ENCODE results near the gene DPP6.
"Not testable (repeated sequence)": the region's sequence is repeated elsewhere in the genome, so short reads cannot be mapped to it uniquely, and the experiment has no call there.

DPP6 gene

DNA sequence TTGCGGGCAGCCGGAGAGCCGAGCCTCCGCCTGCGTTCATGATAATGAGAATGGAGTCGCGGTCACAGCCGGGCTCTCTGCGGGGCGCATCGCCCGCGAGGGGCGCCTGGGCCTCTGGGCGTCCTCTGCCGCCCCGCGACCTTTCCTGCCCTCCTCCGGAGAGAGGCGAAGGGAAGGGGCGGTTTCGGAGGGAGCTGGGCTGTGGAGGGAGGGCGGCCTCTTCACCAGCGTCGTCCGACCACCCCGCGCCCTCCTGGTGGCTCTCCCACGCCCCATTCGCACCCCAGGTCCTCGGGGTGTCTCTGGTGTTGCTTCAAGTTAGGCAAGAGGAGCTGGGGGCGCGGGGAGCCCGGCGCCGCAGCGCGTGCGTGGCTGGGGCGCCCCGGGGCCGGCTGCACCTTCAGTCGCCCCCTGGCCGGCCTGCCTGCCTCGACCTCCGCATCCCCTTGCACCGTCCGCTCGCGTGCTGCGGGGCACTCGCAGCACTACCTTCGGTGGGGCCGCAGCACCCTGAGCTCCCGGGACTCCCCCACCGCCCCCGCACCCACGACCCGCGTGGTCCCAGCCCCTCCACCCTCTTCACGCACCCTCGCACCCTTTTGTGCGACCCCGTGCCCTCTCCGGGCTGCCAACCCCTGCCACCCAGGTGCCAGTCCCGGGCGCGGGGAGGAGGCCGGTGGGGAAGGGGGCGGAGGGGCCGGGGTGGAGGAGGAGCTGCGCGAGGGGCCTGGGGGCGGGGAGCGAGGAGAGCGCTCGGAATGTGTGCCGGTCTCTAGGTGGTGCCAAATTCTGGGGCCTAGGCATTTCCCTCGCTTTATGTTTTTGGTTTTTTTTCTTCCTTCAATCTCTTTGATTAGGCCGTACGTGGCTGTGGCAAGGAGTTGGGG lies at the start of gene DPP6:
Gene DPP6 (plus strand): TSS at position 756 of the 887 bp plus-strand sequence.
- in situ Hi-C loops (cut with HindIII; ENCODE audit: low sequenced_read_pairs) = not testable (repeated sequence)

DNA sequence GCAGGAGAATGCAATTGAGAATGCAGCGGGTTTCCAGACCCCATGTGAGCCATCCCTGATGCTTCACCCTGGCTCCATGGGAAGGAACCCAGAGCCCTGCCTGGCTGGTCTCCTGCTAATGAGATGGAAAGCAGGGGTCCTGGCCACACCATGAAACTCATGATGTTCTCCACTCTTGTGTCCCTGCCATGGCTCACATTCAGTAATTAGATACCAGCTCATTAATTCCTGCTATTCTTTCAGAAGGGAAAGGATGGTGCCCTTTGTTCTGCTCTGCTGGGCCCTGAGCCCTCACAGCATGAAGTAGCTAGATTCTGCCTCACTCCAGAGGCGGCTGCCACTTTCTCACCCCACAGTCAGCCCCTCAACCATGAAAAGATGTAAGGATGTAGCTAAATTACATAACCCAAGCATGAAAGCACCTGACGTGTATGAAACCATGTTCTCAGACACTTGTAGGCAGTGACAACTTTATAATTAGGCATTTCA lies 42.7 kb upstream of the DPP6 start:
- in situ Hi-C loops (cut with HindIII; ENCODE audit: low sequenced_read_pairs) = not testable (repeated sequence)

DNA sequence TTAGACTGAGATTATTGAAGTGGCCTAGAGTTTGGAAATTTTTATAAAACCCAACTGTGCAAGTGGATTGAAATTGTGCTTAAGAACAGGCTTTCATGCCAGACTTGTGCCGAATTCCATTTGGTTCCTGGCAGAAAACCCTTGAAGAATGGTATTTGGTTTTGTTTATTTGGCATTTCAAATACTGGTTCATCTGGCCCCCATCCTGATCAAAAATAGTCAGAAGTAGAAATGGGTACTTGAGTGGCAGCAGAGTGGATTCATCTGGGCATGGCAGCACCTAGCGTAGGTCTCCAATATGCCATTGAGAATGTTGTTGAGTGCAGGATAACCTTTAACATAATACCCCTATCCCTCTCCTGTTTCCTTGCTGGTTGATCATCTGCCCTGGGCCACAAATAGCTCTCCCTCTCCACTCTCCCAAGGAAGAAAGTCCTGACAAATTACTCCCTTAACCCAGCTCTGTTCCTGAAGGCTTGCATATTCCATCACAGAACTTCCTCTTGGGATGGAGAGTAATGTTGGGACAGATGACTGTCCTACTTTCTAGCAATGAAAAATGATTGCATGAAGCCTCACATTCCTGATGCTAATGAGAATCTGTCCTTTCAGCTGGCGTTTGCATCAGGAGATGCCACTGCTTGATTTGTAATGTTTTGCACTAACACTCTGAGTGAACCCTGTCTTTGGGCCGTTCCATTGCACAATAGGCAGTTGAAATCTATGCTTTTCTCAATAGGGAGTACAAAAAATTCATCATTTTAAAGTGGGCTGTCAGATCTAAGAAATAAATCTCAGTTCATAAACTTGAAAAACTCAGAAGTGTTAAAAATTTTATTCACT lies 41.3 kb upstream of the DPP6 start:
- in situ Hi-C loops (cut with HindIII; ENCODE audit: low sequenced_read_pairs) = not testable (repeated sequence)

DNA sequence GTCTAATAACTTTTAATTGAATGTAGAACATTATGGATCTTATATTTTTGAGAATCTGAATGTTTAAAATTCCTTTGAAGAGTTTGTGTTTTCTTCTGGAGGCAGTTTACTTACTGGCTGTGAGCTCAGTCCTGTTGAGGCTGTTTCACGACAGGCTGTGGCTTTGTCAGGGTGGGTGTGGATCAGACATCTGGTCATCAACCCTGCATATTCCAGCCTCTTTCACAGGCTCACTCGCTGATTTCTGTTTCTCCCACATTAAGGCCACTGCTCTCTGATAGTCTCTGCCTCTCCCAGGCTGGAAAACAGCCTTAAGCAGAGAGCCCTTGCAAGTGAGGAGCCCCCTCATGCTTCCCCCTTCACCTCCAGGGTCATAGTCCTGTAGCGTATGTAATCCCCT lies 39.4 kb upstream of the DPP6 start:
- in situ Hi-C loops (cut with HindIII; ENCODE audit: low sequenced_read_pairs) = not testable (repeated sequence)

DNA sequence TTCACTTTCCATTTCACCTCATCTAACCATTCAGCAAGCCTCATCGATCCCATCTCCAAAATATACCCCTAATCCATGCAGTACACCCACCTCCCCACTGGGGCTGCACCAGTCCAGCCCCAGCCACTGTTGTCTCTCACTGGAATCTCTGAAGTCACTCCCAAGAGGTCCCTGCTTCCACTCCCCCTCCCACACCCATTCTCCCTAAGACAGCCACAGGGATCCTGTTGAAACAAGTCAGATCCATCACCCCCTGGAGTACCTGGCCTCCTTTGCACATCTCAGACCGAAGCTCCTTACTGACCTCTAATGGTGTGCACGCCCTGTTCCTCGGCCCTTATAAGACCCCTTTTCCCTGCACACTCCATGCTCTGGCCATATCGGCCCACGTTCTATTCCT lies 36.6 kb upstream of the DPP6 start:
- in situ Hi-C loops (cut with HindIII; ENCODE audit: low sequenced_read_pairs) = not testable (repeated sequence)

DNA sequence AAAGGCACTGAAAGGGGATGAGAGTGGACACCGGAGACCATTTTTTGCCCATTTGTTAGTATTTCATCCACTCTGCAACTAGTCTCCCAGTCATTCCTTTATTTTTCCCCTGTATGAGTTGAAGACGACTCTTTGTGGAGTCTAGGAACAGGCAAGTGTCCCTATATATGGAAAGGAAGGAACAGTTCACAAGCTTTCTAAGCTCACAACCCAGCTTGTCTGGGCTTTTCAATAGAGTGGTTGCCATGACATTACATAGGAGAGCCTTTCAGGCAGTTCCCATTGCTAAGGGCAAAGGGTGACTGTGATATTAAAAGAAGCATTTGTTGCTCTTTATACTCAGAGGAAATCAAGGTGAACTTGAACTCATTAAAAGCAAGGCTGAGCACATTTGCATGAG lies 33.8 kb upstream of the DPP6 start:
- in situ Hi-C loops (cut with HindIII; ENCODE audit: low sequenced_read_pairs) = not testable (repeated sequence)

DNA sequence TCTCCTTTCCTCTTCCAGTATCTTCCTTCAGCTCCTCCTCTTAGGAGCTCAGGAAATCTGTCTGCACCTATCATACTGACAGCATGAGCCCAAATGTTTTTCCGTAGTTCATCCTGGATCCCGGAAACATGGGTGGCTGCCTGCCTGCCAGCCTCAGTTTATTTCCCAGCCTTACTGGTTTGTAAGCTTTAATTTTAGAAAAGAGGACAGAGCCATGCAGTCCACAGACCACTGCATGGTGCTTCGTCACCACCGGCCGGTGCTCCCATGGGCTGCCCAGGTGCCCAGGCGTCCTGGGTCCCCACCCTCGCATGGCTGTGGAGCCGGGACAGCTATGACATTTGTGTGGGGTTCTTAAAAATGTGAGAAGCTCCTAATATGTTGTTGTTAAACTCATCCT lies 24.4 kb upstream of the DPP6 start:
- in situ Hi-C loops (cut with HindIII; ENCODE audit: low sequenced_read_pairs) = not testable (repeated sequence)

DNA sequence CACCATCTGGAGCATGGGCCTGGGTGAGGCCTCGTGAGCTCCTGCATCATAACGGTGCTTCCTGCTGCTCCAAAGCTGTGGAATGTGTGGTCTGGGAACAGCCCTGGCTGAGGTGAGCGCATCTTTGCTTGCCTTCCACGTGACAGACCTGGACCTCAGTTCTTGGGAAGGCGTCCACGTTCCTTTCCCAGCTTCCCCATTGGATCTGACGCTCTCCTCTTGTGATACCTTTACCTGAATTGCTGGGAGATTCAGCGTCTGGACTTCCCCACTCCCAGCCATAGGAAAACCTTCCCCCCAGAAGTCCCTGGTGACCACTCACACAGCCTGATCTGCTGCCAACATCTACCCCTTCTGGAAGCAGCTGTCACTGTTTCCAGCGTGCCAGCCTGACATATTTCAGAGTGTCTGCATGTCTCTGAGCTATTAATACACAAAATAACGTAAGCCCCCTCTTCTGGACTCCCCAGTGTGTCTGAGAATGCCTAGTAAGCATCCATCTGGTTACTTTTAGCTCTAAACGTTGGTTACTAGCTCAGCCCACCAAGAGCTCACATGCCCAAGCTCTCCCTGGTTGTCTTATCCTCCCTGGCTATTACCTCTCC lies 21.6 kb upstream of the DPP6 start:
- in situ Hi-C loops (cut with HindIII; ENCODE audit: low sequenced_read_pairs) = not testable (repeated sequence)

DNA sequence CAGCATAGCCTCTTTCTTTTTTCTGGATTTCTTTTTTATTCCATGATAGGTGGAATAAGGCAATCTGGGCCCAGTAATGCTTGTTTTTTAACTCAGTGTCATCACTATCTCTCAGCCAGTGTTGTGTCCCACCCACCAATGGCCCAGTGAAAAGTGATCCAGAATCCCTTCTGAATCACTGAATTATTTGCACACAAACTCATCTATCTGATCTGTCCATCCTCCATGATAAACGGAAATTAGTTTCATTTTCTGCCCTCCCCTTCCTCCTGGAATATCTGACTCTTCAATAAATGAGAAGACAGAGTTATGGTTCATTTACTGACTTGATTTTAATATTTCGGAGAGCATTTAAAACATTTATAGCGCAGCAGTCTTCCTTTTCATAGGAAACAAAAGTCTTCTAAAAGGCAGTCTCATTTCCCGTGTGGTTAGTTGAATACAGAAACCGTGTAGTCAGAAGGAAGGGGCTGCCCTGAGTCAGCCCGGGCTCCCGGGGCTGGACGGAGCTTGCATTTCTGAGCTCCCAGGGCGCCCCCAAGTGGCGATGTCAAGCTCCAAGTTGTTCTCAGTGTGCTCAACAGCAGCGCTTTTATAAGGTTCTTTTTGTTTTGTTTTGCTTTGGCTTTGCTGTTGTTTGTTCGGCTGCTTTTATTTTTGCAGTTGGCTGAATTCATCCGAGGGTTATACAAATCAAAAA lies 12.6 kb upstream of the DPP6 start:
- in situ Hi-C loops (cut with HindIII; ENCODE audit: low sequenced_read_pairs) = not testable (repeated sequence)

DNA sequence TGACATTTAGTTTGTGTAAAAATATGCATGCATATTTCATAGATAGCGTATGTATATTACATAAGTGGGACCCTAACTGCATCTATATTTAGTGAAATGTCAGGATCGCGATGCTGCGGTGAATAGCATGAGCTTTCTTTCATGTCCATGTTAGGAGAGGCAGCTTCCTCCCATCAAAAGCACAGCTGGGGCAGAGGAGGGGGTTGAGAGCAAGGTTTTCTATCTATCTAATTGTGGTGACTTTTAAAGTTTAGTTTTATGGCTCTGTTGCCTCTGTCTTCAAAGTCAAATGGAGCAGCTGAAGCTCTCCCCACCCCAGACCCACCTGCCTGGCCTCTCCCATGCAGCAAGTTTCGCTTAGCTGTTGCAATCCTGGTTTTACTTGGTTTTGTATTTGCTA lies 1.8 kb upstream of the DPP6 start:
- in situ Hi-C loops (cut with HindIII; ENCODE audit: low sequenced_read_pairs) = not testable (repeated sequence)

DNA sequence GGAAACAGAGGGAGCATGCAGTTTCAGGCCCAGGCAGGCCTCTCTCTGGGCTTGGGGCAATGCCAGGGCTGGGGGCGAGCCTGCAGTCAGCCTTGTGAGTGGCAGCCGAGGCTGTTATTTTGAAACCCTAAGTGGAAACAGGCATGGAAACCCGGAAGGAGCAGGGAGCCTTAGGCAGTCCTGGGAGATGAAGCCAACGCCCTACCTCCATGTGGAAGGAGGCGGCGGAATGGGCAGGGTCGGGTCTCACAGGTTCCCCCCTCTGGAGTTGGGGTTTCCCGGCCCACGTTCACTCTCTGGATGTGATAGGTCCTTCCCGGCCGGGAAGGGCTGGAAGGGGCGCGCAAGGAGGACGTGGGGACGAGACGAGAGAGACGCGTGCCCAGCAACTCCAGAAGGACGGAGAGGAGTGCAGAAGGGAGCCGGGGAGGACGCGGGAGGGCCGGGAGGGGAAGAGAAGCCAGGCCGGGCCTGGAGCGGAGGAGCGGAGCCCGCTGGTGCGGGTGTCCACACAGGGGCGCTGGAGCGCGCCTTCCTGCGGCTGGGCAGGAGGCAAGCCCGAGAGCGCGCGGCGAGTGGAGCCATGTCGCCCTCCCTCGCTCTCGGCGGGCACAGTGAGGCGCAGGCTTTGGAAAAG lies 1.1 kb upstream of the DPP6 start:
- in situ Hi-C loops (cut with HindIII; ENCODE audit: low sequenced_read_pairs) = not testable (repeated sequence)

DNA sequence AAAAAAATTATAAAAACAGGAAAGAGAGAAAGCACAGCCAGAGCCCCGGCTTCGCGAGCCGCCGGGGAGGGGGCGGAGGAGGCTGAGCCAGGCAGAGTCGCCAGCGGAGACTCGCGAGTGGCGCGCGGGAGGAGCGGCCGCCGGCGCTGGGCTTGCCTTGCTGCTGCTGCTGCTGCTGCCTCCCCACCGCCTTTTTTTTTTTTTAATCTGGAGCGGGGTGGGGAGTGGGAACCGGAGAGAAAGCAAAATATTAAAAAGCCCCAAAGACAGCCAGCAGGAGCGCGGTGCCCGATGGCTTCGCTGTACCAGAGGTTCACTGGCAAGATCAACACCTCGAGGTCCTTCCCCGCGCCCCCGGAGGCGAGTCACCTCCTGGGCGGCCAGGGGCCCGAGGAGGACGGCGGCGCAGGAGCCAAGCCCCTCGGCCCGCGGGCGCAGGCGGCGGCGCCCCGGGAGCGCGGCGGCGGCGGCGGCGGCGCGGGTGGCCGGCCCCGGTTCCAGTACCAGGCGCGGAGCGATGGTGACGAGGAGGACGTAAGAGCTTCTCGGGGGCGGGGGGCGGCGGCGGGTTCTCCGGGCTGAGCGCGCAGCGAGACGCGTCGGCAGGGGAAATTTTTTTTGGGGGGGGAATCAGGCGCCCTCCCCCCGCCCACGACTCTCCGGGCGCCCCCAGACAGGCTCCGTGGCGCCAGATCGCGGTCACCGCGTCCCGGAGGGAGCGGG lies 493 bp downstream of the DPP6 start:
- in situ Hi-C loops (cut with HindIII; ENCODE audit: low sequenced_read_pairs) = not testable (repeated sequence)

DNA sequence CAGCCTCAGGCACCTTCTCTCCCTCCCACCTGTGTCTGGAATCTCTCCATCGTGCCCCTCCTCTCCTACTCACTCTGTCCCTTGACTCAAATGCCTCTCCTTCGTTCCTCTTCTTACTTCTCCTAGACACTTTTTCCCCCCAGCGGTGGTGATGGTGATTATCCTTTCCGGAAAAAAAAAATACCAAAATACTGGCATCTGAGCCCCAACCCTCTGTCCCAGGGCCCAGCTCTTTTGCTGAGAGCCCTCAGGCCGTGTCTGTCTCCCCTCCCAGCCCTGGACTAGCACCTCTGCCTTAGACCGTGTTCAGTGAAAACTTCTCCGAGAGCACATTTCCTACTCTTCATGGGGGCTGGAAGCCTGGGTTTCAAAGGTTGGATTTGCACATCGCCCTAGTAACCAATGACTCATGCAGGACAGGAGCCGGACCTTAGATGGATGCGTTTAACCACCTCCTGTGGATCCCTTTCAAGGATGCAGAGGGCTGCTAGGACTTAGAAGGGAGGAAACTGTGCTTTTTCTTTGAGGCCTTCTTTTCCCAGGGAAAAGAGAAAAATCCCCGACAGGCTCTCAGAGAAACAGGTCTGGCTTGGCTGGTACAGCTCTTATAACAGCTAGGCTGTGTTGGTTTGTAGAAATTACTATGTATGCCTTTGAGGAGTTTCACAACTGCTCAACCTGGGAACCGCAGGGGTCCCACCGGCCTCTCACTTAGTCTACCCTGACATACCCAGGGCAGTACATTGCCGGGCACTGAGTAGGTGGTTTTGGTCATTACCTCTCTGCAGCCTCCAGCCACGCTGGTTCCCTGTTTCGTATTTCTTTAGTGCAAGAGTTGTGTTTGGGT lies 1.5 kb downstream of the DPP6 start:
- in situ Hi-C loops (cut with HindIII; ENCODE audit: low sequenced_read_pairs) = not testable (repeated sequence)

DNA sequence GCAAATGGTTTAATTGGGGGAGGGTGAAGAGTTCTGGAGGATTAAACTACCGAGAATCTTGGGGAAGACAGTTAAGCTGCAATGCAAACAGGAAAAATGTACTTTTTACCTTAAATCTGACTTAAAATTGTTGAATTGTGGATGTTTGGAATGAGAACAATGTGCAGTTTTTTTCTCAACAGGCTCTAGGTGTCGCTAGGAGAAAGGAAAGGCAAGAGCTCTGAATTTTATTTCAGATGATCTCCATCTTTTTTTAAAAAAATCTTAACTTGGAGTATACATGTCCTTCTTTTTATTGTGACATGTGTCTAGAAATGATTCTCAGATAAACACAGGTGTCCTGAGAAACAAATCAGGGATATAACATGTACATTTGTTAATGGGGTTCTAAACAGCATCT lies 2.5 kb downstream of the DPP6 start:
- in situ Hi-C loops (cut with HindIII; ENCODE audit: low sequenced_read_pairs) = not testable (repeated sequence)

DNA sequence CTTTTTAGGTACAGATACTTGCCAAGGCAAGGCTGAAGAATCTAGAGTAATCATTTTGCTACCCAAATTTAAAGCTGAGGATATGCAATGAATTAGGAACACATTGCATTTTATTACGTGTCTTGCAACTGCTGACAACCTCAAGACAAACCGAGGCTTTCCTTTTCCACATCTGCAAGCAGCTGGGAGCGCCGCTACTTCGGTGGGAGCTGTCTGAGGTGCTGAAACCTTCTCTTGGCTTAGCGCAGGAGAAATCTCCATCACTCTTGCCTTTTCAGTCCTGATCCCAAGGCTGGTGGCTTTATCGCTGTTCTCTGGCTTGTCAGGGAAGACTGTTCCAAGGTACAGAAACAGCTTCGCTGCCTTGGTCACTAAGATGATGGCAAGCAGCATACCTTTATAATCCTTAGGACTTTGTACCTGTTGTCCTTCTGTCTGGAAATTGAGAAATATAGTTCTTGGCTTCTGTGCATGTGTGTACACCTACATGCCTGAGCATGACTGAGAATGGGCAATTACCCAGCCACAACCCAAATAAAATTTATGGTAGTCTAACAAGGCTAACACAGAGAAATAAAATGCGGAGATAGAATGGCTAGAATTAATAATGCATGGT lies 3.4 kb downstream of the DPP6 start:
- in situ Hi-C loops (cut with HindIII; ENCODE audit: low sequenced_read_pairs) = not testable (repeated sequence)

DNA sequence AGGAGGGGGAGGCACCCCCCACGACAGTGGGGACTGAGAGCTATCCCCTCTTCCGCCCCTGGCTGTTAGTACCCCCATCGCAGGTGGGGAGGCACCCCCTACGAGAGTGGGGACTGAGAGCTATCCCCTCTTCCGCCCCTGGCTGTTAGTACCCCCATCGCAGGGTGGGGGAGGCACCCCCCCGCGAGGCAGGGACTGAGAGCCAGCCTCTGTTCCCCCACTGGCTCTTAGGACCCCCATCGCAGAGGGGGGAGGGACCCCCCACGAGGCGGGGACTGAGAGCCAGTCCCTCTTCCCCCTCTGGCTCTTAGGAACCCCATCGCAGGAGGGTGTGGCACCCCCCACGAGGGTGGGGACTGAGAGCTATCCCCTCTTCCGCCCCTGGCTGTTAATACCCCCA lies 6.6 kb downstream of the DPP6 start:
- in situ Hi-C loops (cut with HindIII; ENCODE audit: low sequenced_read_pairs) = not testable (repeated sequence)

DNA sequence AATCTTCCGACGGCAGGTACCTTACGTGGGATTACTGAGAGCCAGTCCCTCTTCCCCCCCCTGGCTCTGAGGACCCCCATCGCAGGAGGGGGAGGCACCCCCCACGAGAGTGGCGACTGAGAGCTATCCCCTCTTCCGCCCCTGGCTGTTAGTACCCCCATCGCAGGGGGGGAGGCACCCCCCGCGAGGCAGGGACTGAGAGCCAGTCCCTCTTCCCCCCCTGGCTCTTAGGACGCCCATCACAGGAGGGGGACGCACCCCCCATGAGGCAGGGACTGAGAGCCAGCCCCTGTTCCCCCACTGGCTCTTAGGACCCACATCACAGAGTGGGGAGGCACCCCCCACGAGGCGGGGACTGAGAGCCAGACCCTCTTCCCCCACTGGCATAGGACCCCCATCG lies 8.4 kb downstream of the DPP6 start:
- in situ Hi-C loops (cut with HindIII; ENCODE audit: low sequenced_read_pairs) = not testable (repeated sequence)

DNA sequence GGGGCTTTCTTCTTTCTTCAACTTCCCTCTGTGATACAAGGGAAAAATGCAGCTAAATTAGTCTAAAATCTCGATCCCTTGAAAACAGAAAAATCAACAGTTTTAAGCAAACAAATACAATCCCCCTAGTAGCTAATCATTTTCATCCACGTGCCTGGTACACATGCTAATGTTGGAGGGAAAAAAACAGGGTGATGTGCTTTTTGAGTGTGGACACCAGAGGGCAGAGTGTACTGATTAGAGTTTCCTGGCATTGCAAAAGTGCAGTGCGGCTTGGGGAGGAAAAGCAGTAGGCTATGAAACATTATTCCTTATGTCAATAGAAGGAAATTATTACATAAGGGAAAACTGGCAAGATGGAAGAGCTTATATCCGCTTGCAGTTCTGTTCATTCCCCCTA lies 19.6 kb downstream of the DPP6 start:
- in situ Hi-C loops (cut with HindIII; ENCODE audit: low sequenced_read_pairs) = not testable (repeated sequence)

All from DLD1 (cell line).